A549 (cell line): ENCODE results near the gene POC1B. TPM values are rescaled to one million over a fixed set of nuclear protein-coding genes. Genes with fewer than 3 reads are reported as not detected.

Experiments
- ATAC-seq, 2 experiments: fragments of 200-7000 bp in 1 of 2; fragments of >200 bp in 1 of 2; cut with Nextera tagmentation in 1 of 2; cut with Tn5 transposase in 1 of 2; 3 replicates each; pipeline versions ENCODE4 v1.8.0 to v1.9.1; 2018 to 2020; ENCODE audit warnings: mild to moderate bottlenecking in 1 of 2, moderate library complexity in 1 of 2
- CTCF ChIA-PET: fragments of 300-600 bp; sonication (Branson Sonifier 250); formaldehyde crosslinking; extraction: SDS; loops from one replicate; lab custom pipeline; 2021; ENCODE audit warnings: antibody characterized with exemption, inconsistent platforms; lab: Yijun Ruan, JAX
- POLR2A ChIA-PET: fragments of 350-600 bp; formaldehyde crosslinking; extraction: SDS; loops from one replicate; lab custom pipeline; 2021; ENCODE audit warnings: antibody characterized with exemption, inconsistent platforms; lab: Yijun Ruan, JAX
- DNase-seq, 2 experiments: peaks; one replicate each; pipeline versions ENCODE4 v3.0.0 to v3.0.0-alpha.2; 2011 to 2016; ENCODE audit warnings: low read depth in 1 of 2, low spot score in 1 of 2
- FAIRE-seq: peaks from 2 replicates; lab custom pipeline; 2011; peaks lifted over from hg19 to GRCh38; lab: Jason Lieb, UNC
- H3K27ac ChIP-seq, 2 experiments: fragments of >200 bp; sonication (Bioruptor Twin); formaldehyde crosslinking; 3 replicates each; pipeline ENCODE4 v1.5.1; 2016 to 2017
- H3K4me1 ChIP-seq: fragments of >200 bp; sonication (Bioruptor Twin); formaldehyde crosslinking; 3 replicates; pipeline ENCODE4 v1.6.1; 2016
- H3K4me2 ChIP-seq: fragments of >200 bp; sonication (Bioruptor Twin); formaldehyde crosslinking; 3 replicates; pipeline ENCODE4 v1.6.1; 2016
- H3K4me3 ChIP-seq: fragments of >200 bp; sonication (Bioruptor Twin); formaldehyde crosslinking; 3 replicates; pipeline ENCODE4 v1.5.1; 2016
- H3K9me3 ChIP-seq: fragments of >200 bp; sonication (Bioruptor Twin); formaldehyde crosslinking; 3 replicates; pipeline ENCODE4 v1.6.1; 2016
- BCL3 ChIP-seq: fragments of >200 bp; sonication (Bioruptor Twin); formaldehyde crosslinking; IDR thresholded peaks from 3 replicates; pipeline ENCODE4 v1.6.1; 2016
- CBX2 ChIP-seq: fragments of 200-600 bp; sonication (generic); IDR thresholded peaks from 2 replicates; pipeline ENCODE4 v1.6.1; 2016; ENCODE audit warnings: low read depth, mild to moderate bottlenecking, borderline replicate concordance
- CEBPB ChIP-seq, 2 experiments: fragments of >200 bp in 1 of 2; sonication (Bioruptor Twin) in 1 of 2; formaldehyde crosslinking in 1 of 2; IDR thresholded peaks; 2 replicates each; pipeline ENCODE4 v1.6.1; 2012 to 2016
- CHD2 ChIP-seq: fragments of 150-350 bp; IDR thresholded peaks from 2 replicates; pipeline ENCODE4 v1.6.1; 2014; ENCODE audit warnings: low read length; ENCODE audit not compliant: partially characterized antibody
- EP300 ChIP-seq, 2 experiments: fragments of >200 bp; sonication (Bioruptor Twin); formaldehyde crosslinking; IDR thresholded peaks; 2 replicates in 1 of 2; 3 replicates in 1 of 2; pipeline ENCODE4 v1.6.1; 2016 to 2017
- FOSL2 ChIP-seq, 2 experiments: fragments of 450-650 bp in 1 of 2; fragments of >200 bp in 1 of 2; sonication (Bioruptor Twin) in 1 of 2; formaldehyde crosslinking; IDR thresholded peaks; 2 replicates each; pipeline versions ENCODE4 v1.5.0 to v1.6.1; 2016 to 2020; ENCODE audit warnings: mild to moderate bottlenecking in 1 of 2, moderate library complexity in 1 of 2
- JUN ChIP-seq, 2 experiments: fragments of >200 bp; sonication (Bioruptor Twin); formaldehyde crosslinking; IDR thresholded peaks; 2 replicates in 1 of 2; 3 replicates in 1 of 2; pipeline ENCODE4 v1.6.1; 2016 to 2017
- JUNB ChIP-seq: fragments of >200 bp; sonication (Bioruptor Twin); formaldehyde crosslinking; IDR thresholded peaks from 2 replicates; pipeline ENCODE4 v1.6.1; 2016
- KDM1A ChIP-seq: fragments of 200-600 bp; sonication (generic); IDR thresholded peaks from 2 replicates; pipeline ENCODE4 v1.6.1; 2016; ENCODE audit warnings: low read depth, mild to moderate bottlenecking
- PBX3 ChIP-seq: IDR thresholded peaks from 2 replicates; pipeline ENCODE4 v1.6.1; 2012
- POLR2AphosphoS2 ChIP-seq: conservative IDR thresholded peaks from 2 replicates; pipeline ENCODE4 v1.6.1; 2012; ENCODE audit warnings: low read length, improper control_type of control experiment, inconsistent platforms
- RAD21 ChIP-seq, 2 experiments: fragments of >200 bp in 1 of 2; sonication (Bioruptor Twin) in 1 of 2; formaldehyde crosslinking in 1 of 2; IDR thresholded peaks in 1 of 2; conservative IDR thresholded peaks in 1 of 2; 2 replicates in 1 of 2; 3 replicates in 1 of 2; pipeline ENCODE4 v1.6.1; 2012 to 2018; ENCODE audit warnings: inconsistent platforms in 1 of 2
- RARB ChIP-seq: fragments of 250-450 bp; sonication (Bioruptor Pico); IDR thresholded peaks from 2 replicates; pipeline ENCODE4 v1.8.0; 2021; ENCODE audit warnings: mild to moderate bottlenecking, moderate library complexity
- TFCP2L1 ChIP-seq: fragments of 250-450 bp; sonication (Bioruptor Pico); IDR thresholded peaks from 2 replicates; pipeline ENCODE4 v1.5.0; 2021; ENCODE audit warnings: mild to moderate bottlenecking
- USF2 ChIP-seq: fragments of 450-650 bp; IDR thresholded peaks from 2 replicates; pipeline ENCODE4 v1.6.1; 2014; ENCODE audit warnings: antibody characterized with exemption
- ZC3H11A ChIP-seq: fragments of 450-650 bp; IDR thresholded peaks from 2 replicates; pipeline ENCODE4 v1.6.1; 2014; ENCODE audit warnings: antibody characterized with exemption, mild to moderate bottlenecking
- ZFP36 ChIP-seq: fragments of 450-650 bp; IDR thresholded peaks from 2 replicates; pipeline ENCODE4 v1.6.1; 2014; ENCODE audit warnings: borderline replicate concordance; ENCODE audit not compliant: partially characterized antibody
- ZNF302 ChIP-seq: fragments of 250-450 bp; sonication (Bioruptor Pico); IDR thresholded peaks from 2 replicates; pipeline ENCODE4 v1.9.0; 2021; ENCODE audit warnings: inconsistent platforms, mild to moderate bottlenecking, moderate library complexity
- WGBS: methylation state at CpG from one replicate; pipeline ENCODE4 v1.1.6; 2017; ENCODE audit errors: missing lambda C conversion rate; 5-methylcytosine and 5-hydroxymethylcytosine counted together
- polyA plus RNA-seq, 4 experiments: library from polyadenylated mRNA; depleted of rRNA in 3 of 4; stranded (reverse); fragments of >200 nt; fragmentation: RNase III in 1 of 4; extraction: RNeasy Plus Mini Kit Qiagen cat#74134 plus additional on column Dnase treatment in 1 of 4; gene quantifications; 2 replicates in 3 of 4; 3 replicates in 1 of 4; pipeline ENCODE4 v1.2.3, GENCODE V29; 2011 to 2017
- TF ChIP-seq, protein P1 (sequence below): IDR thresholded peaks from 2 replicates; pipeline ENCODE4 v1.6.1; 2012
- TF ChIP-seq, protein P2 (sequence below): IDR thresholded peaks from 2 replicates; pipeline ENCODE4 v1.6.1; 2012; ENCODE audit warnings: low read depth, borderline replicate concordance

POC1B gene
- polyA plus RNA-seq, 2 of the 4 experiments (the other 2 are of a cell fraction), result 10.8 to 38.6 TPM

- CTCF ChIA-PET, result interaction anchor here (1.1 to 1.8 kb wide), 5 partner anchors 11 to 421 kb away, joined by 3 to 5 read pairs (median 4); no protein-coding TSS in a partner anchor
- H3K9me3 ChIP-seq, result no peaks in the 10 kb centered on the region
- DNase-seq, result no peak
- no peak for FAIRE-seq
- H3K27ac ChIP-seq, result no peak overlapping the region
- no peak overlapping the region for H3K4me3 ChIP-seq
- POLR2A ChIA-PET, result interaction anchor here (0.9 kb wide), 1 partner anchor 87 kb away, joined by 3 read pairs; no protein-coding TSS in a partner anchor
- no peaks in the 10 kb centered on the region for H3K4me1 ChIP-seq
- TF ChIP-seq FOSL2 (IDR thresholded peaks at IDR 0.05) (no peak), FOSL2 (CRISPR knock-in tag; IDR thresholded peaks at IDR 0.05) (no peak), USF2 (no peak), ZNF302 (CRISPR knock-in tag) (no peak), CEBPB (IDR thresholded peaks at IDR 0.05) (no peak)
- TF ChIP-seq, protein P1, sequence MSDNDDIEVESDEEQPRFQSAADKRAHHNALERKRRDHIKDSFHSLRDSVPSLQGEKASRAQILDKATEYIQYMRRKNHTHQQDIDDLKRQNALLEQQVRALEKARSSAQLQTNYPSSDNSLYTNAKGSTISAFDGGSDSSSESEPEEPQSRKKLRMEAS, result no peak
- H3K4me2 ChIP-seq, result no peak overlapping the region
- 89% methylated on average over 4 of the region's 4 CpGs for WGBS
- no peak for ATAC-seq
Measured at GRCh38 chr12:89439941-89440340, 85.9 kb downstream of the POC1B start.

- H3K4me1 ChIP-seq, result no peaks in the 10 kb centered on the region
- no peak overlapping the region for H3K4me2 ChIP-seq
- no peak overlapping the region for H3K4me3 ChIP-seq
- no peak overlapping the region for H3K27ac ChIP-seq
- FAIRE-seq (no peak), DNase-seq (no peak), ATAC-seq (no peak)
- ChIA-PET POLR2A (no interaction called here), CTCF (interaction anchor here (2.1 kb wide), 1 partner anchor 386 kb away, joined by 7 read pairs; no protein-coding TSS in a partner anchor)
- no peaks in the 10 kb centered on the region for H3K9me3 ChIP-seq
- WGBS, result 92% methylated on average over 4 of the region's 4 CpGs
- TF ChIP-seq EP300 (IDR thresholded peaks at IDR 0.05) (no peak), ZC3H11A (no peak), PBX3 (no peak)
- TF ChIP-seq, all 56 proteins: peak for 0
Measured at GRCh38 chr12:89437231-89437630, 88.6 kb downstream of the POC1B start.

DNA sequence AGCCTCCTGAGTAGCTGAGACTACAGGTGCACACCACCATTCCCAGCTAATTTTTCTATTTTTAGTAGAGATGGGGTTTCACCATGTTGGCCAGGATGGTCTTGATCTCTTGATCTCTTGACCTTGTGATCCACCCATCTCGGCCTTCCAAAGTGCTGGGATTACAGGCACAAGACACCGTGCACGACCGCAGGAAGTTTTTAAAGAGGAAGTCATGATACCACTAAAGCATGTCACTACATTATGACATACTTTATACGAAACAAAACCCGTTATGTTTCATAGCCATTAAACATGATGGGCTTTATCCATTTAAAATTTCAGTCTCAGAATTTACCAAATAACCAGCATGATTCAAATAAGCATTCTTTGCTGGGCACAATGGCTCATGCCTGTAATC is 89.8 kb downstream of the POC1B start:
- Histone ChIP-seq H3K9me3 (no peaks in the 10 kb centered on the region), H3K4me1 (no peaks in the 10 kb centered on the region)
- TF ChIP-seq ZFP36 (no peak), USF2 (no peak), JUN (IDR thresholded peaks at IDR 0.05) (no peak), PBX3 (no peak), CHD2 (no peak), CBX2 (no peak), CEBPB (IDR thresholded peaks at IDR 0.05) (no peak)
- TF ChIP-seq, all 56 proteins: peak for 0
- ChIA-PET POLR2A (no interaction called here), CTCF (no interaction called here)
- 92% methylated on average over 6 of the region's 6 CpGs for WGBS
- DNase-seq (no peak), FAIRE-seq (no peak), ATAC-seq (no peak)
- H3K4me2 ChIP-seq, result no peak overlapping the region
- H3K4me3 ChIP-seq, result no peak overlapping the region
- no peak overlapping the region for H3K27ac ChIP-seq

GRCh38 chr12:89433634-89434033 is 92.2 kb downstream of the POC1B start:
- WGBS, result 83% methylated on average over 4 of the region's 4 CpGs
- no peak overlapping the region for H3K4me3 ChIP-seq
- DNase-seq (no peak), FAIRE-seq (no peak), ATAC-seq (no peak)
- H3K4me1 ChIP-seq, result no peaks in the 10 kb centered on the region
- no peaks in the 10 kb centered on the region for H3K9me3 ChIP-seq
- no peak overlapping the region for H3K27ac ChIP-seq
- CTCF ChIA-PET, result interaction anchor here (0.9 to 1.7 kb wide), 2 partner anchors 382 to 417 kb away, joined by 3 read pairs; no protein-coding TSS in a partner anchor
- POLR2A ChIA-PET, result no interaction called here
- H3K4me2 ChIP-seq, result no peak overlapping the region
- no peak for TF ChIP-seq BCL3
- TF ChIP-seq RARB (CRISPR knock-in tag), result no peak
- no peak for TF ChIP-seq RAD21 (conservative IDR thresholded peaks at IDR 0.05 in 1 of 2, IDR thresholded peaks at IDR 0.05 in 1 of 2)
- no peak for TF ChIP-seq JUNB
- no peak for TF ChIP-seq KDM1A
- TF ChIP-seq, protein P2, sequence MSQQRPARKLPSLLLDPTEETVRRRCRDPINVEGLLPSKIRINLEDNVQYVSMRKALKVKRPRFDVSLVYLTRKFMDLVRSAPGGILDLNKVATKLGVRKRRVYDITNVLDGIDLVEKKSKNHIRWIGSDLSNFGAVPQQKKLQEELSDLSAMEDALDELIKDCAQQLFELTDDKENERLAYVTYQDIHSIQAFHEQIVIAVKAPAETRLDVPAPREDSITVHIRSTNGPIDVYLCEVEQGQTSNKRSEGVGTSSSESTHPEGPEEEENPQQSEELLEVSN, result no peak
- no peak for TF ChIP-seq POLR2AphosphoS2
- no peak for TF ChIP-seq EP300 (IDR thresholded peaks at IDR 0.05)
- TF ChIP-seq CBX2, result no peak
- no peak for TF ChIP-seq TFCP2L1
